ENCODE data around the gene WDR35. TPM values are rescaled to one million over a fixed set of nuclear protein-coding genes. Genes with fewer than 3 reads are reported as not detected.
A peak's percentile ranks its signal among the peaks of the same experiment; 100 is the strongest.

WDR35 gene
- total RNA-seq, 2 experiments from 2014 or later = 4.1 to 4.7 TPM

DNA sequence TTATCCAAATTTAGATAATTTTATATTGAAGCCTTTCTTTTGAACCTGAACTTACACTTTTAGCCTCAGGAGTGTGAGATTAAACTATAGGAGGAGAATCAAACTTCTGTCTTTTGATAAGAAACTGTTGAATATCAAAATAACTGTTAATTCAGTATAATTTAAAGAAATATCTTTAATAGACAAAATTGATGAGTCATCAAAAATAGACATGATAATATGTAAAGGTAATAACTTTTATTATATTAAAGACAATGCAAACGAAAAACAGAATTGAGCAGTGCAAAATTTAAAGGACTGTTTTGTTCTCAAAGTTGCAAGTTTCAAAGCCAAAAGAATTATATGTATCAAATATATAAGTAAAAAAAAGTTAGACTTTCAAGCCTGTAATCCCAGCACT, 2.0 kb upstream of the WDR35 start:
- ATAC-seq (ENCODE audit: low read depth) (no peak), DNase-seq (no peak)
- Mint-ChIP-seq H3K4me1 (peaks cover 18% of the 10 kb centered on the region), H3K27ac (no peak overlapping the region), H3K4me3 (no peak overlapping the region), H3K27me3 (peaks cover 22% of the 10 kb centered on the region), H3K36me3 (peaks cover 1% of the 10 kb centered on the region), H3K9me3 (no peaks in the 10 kb centered on the region)
- POLR2A ChIA-PET = no interaction called here

DNA sequence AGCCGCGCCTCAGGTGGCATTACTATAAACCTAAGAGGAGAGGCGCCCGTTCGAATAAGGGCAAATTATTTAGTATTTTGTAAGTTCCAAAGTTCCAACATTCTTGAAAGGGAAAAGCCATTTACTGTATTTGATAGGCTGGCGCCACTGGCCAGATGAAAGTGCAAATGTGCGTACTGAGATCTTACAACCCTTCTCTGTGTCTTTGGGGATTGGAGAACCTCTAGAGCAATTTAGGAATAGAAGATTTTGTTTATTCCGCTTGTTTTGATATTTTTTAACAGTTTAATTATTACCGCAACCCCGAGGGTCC, 467 bp upstream of the WDR35 start:
- peaks cover 1% of the 10 kb centered on the region for H3K36me3 Mint-ChIP-seq
- ATAC-seq (ENCODE audit: low read depth) = no peak

DNA sequence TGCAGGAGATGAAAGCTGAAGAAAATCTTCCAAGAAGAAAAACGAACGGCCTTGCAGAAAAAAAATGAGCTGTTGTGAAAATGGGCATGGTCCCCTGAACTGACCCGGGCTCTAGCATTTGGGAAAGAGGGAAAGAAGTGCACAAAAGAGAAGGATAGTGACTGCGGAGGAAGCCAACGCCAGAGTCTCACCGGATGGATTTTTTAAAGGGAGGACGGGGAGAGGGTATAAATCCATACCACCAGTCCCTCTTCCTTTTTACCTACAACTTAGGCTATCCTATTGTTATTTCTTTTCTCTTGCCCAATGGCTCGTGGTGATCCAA, 601 bp downstream of the WDR35 start:
- H3K9me3 Mint-ChIP-seq = no peaks in the 10 kb centered on the region
- peaks cover 22% of the 10 kb centered on the region for H3K27me3 Mint-ChIP-seq
- POLR2A ChIA-PET = interaction anchor here (0.8 to 1.3 kb wide), 6 partner anchors 15 to 642 kb away, joined by 3 to 4 read pairs (median 4); partner anchors contain the start of gene LAPTM4A
- peaks cover 18% of the 10 kb centered on the region for H3K4me1 Mint-ChIP-seq
- peak overlapping the region; percentile 66 for H3K27ac Mint-ChIP-seq
- H3K36me3 Mint-ChIP-seq = peaks cover 1% of the 10 kb centered on the region
- no peak for DNase-seq
- no peak for ATAC-seq (ENCODE audit: low read depth)
- H3K4me3 Mint-ChIP-seq = peak overlapping the region; percentile 88

More for the DNA sequence above, 467 bp upstream of the WDR35 start:
- no peaks in the 10 kb centered on the region for H3K9me3 Mint-ChIP-seq
- peak overlapping the region; percentile 88 for H3K4me3 Mint-ChIP-seq
- DNase-seq = no peak
- H3K4me1 Mint-ChIP-seq = peaks cover 18% of the 10 kb centered on the region
- H3K27me3 Mint-ChIP-seq = peaks cover 22% of the 10 kb centered on the region
- POLR2A ChIA-PET = interaction anchor here (1.2 to 1.3 kb wide), 5 partner anchors 18 to 643 kb away, joined by 3 to 4 read pairs (median 4); partner anchors contain the start of gene LAPTM4A
- peak overlapping the region; percentile 67 for H3K27ac Mint-ChIP-seq

DNA sequence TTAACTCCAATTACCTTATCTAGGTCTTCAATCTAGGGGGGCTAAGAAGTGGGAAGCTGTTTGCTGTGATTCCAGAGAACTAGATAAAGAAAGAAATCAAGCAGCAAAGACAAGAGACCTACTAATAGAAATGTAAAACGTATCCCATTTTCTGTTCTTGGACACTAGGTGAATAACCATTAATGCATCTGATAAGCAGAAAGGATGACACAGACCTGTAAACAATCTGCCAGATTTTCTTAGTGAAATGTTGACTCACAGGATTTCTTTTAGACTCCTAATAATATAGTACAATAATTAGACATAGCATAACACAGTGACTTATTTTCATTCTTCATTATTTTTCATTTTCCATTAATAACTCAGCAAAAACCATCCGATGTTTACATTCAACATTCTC, 1.3 kb downstream of the WDR35 start:
- Mint-ChIP-seq H3K4me3 (peak overlapping the region; percentile 88), H3K27me3 (peaks cover 20% of the 10 kb centered on the region), H3K27ac (no peak overlapping the region), H3K9me3 (no peaks in the 10 kb centered on the region), H3K36me3 (peaks cover 1% of the 10 kb centered on the region), H3K4me1 (peaks cover 18% of the 10 kb centered on the region)
- ATAC-seq (ENCODE audit: low read depth) = no peak
- DNase-seq = no peak
- POLR2A ChIA-PET = no interaction called here

DNA sequence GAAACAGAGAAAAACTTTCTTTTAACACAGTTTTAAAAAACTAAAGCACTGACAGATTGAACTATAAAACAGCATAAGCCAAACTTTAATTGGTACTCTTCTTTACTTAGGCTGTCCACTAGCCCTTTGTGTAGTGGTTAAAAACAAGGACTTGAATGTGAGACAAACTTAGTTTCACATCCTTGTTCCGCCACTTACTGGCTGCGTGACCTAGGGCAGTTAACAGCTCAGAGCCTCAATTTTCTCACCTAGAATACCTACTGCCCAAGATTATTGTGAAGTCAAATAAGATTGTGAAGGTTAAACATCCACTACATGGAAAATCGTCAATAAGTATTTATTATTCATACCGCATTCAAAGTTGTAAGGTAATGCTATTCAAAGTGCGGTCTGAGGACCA, 2.0 kb downstream of the WDR35 start:
- no peak for DNase-seq
- H3K27ac Mint-ChIP-seq = no peak overlapping the region
- H3K36me3 Mint-ChIP-seq = peaks cover 1% of the 10 kb centered on the region
- H3K27me3 Mint-ChIP-seq = peaks cover 13% of the 10 kb centered on the region
- H3K9me3 Mint-ChIP-seq = no peaks in the 10 kb centered on the region
- POLR2A ChIA-PET = no interaction called here
- no peak for ATAC-seq (ENCODE audit: low read depth)
- peaks cover 18% of the 10 kb centered on the region for H3K4me1 Mint-ChIP-seq
- no peak overlapping the region for H3K4me3 Mint-ChIP-seq

DNA sequence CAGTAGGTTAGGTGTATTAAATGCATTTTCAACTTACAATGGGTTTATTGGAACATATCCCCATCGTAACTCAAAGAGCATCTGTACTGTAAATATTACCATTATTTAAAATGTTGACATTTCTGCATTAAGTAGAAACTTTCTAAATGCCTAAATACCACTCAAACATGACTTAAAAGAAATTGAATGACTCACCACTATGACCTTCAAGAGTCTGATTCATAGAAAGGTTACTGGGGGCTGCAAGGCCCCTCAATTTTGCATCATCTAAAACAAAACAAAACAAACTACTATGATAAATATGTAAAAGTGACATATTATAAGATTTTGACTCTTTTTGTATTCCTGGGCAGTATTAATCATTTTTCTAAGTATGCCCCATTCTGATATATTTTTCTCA, 7.6 kb downstream of the WDR35 start:
- no peak for DNase-seq
- no peak for ATAC-seq (ENCODE audit: low read depth)
- Mint-ChIP-seq H3K4me1 (peaks cover 1% of the 10 kb centered on the region), H3K4me3 (no peak overlapping the region), H3K36me3 (peaks cover 3% of the 10 kb centered on the region), H3K27ac (no peak overlapping the region), H3K9me3 (no peaks in the 10 kb centered on the region), H3K27me3 (no peaks in the 10 kb centered on the region)
- POLR2A ChIA-PET = no interaction called here

DNA sequence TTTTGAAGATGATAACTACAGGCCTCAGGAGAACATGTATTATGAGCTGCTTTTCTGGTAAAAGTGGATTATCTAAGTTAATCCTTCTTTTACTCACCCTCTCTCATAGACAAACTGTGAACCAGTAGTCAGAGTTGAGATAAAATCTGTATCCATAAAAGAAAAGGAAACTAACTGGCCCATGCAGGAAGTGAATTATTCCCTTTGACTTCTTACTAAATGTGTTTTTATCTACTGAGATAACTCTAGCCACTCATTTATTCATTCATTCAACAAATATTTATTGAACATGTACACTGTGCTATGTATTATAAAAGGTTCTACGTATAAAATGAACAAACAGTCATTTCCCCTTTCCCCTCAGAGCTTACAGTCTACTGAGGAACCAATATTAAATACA, 10.0 kb downstream of the WDR35 start:
- peaks cover 3% of the 10 kb centered on the region for H3K36me3 Mint-ChIP-seq
- no peak overlapping the region for H3K27ac Mint-ChIP-seq
- H3K27me3 Mint-ChIP-seq = no peaks in the 10 kb centered on the region
- no peak for DNase-seq
- no peak overlapping the region for H3K4me3 Mint-ChIP-seq
- POLR2A ChIA-PET = no interaction called here
- H3K4me1 Mint-ChIP-seq = peaks cover 1% of the 10 kb centered on the region
- ATAC-seq (ENCODE audit: low read depth) = no peak
- no peaks in the 10 kb centered on the region for H3K9me3 Mint-ChIP-seq

DNA sequence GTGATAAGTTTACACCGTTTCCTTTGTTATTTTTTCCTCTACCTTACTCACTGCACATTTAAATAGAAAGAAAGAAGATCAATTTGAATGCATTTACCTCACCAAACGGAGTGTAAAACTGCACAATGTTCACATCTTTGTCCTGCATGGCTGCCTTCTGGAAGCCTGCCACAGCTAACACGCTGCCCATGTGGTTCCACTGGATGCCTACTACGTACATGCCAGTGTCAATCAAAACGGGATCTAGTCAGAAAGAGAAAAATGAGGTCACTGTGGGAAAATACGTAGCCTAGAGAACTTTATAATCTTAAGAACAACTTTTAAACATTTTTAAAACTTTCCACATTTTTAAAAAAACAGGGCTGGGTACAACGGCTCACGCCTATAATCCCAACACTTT, 16.4 kb downstream of the WDR35 start:
- ATAC-seq (ENCODE audit: low read depth) (no peak), DNase-seq (no peak)
- H3K36me3 Mint-ChIP-seq = peaks cover 7% of the 10 kb centered on the region
- no peaks in the 10 kb centered on the region for H3K9me3 Mint-ChIP-seq
- POLR2A ChIA-PET = no interaction called here
- peaks cover 12% of the 10 kb centered on the region for H3K4me1 Mint-ChIP-seq
- no peak overlapping the region for H3K4me3 Mint-ChIP-seq
- H3K27me3 Mint-ChIP-seq = no peaks in the 10 kb centered on the region
- H3K27ac Mint-ChIP-seq = no peak overlapping the region

DNA sequence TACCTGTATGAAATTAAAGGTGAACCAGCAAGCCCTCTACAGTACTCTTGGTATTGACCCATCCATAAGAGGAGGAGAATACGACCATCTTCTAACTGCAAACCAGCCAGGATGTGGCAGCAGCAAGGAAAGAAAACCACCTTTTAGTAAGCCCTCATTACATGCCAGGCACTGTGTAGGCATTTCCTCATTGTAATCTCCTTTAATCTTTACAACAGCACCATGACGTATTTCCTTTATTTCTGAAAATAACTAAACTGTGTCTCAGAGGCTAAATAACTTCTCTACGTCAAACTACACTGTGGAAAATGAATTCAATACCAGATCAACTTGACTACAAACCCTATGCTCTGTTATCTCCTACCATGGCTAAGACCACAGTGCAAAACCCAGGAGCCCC, 18.2 kb downstream of the WDR35 start:
- Mint-ChIP-seq H3K4me1 (peaks cover 12% of the 10 kb centered on the region), H3K27me3 (no peaks in the 10 kb centered on the region), H3K4me3 (peak overlapping the region; percentile 35), H3K27ac (peak overlapping the region; percentile 6), H3K36me3 (peaks cover 8% of the 10 kb centered on the region), H3K9me3 (no peaks in the 10 kb centered on the region)
- ATAC-seq (ENCODE audit: low read depth) (peak; percentile 83), DNase-seq (no peak)
- POLR2A ChIA-PET = interaction anchor here (1.4 kb wide), 1 partner anchor 18 kb away, joined by 4 read pairs; the partner anchor contains the start of gene WDR35

DNA sequence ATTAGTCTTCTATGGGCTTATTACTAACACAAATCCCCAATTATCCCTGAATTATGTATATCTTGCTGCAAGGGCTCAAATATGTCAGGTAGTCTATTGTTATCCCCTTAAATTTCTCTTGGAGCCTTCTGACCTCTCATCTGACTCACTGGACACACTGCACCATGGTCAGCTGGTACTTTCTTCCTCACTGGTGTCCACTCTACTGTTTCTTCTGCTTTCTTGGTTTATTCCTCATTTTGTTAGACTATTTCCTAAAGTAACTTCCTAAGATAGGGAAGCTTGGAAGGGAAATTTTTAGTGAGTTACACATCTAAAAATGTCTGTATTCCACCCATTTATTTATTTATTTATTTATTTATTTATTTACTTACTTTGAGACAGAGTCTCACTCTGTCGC, 26.5 kb downstream of the WDR35 start:
- Mint-ChIP-seq H3K4me1 (no peaks in the 10 kb centered on the region), H3K4me3 (no peak overlapping the region), H3K27me3 (no peaks in the 10 kb centered on the region), H3K27ac (no peak overlapping the region), H3K36me3 (peaks cover 4% of the 10 kb centered on the region), H3K9me3 (no peaks in the 10 kb centered on the region)
- no peak for DNase-seq
- no peak for ATAC-seq (ENCODE audit: low read depth)
- POLR2A ChIA-PET = no interaction called here

DNA sequence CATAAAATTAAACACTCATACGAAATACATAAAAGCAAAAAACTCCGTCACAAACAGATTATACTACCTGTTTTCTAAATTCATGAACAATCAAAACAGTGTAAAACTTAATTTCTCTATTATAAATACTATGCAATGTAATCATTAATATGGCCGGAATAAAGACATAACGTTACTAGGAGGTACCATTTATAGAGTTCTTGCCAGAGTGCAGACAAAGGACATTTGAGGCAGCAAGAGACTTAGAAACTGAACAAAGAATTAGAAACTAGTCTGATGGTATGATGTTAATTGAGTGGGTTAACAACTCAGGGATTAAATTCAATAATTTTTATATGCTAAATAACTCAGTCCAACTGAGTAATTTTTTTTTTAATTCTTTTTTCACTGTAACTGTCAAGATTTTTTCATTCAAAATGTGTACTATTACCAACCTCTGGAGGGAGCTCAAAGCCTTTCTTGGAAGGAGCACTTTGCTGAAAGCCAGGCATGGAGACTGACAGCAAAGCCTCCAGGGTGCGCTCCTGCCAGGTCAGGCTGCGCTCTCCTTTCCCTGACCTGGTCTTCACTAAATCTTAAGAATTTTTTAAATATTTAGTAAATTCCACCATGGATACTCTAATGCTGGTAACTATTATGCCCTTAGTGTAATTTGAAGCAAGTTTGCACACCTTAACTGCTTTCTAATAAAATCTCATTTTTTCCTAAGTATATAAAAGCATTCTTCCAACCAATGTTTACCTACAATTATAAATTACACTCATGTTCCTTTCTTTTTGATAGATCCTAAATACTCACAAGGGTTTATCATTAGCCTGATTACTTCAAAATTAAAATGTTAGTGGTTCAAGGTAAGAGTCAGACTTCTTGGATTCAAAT, 34.1 kb downstream of the WDR35 start:
- Mint-ChIP-seq H3K4me3 (no peak overlapping the region), H3K27ac (no peak overlapping the region), H3K36me3 (no peaks in the 10 kb centered on the region), H3K4me1 (no peaks in the 10 kb centered on the region), H3K27me3 (no peaks in the 10 kb centered on the region), H3K9me3 (no peaks in the 10 kb centered on the region)
- DNase-seq = peak; percentile 32
- peak; percentile 86 for ATAC-seq (ENCODE audit: low read depth)
- POLR2A ChIA-PET = no interaction called here

DNA sequence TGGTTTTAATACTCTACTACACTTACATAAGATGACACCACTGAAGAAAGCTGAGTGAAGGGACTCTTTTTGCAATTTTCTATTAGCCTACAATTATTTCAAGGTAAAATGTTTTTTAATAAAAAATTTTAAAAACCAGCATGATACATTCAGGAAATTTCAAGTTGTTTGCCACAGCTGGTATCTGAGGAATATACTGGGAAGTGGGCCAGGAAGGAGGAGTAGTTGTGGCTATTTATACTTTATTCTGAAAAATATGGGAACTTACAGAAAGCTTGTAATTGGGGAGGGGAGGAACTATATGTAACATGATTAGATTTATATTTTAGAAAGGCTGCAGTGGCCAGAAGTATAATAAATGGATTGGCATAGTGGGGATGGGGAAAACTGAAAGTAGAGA, 40.8 kb downstream of the WDR35 start:
- DNase-seq (no peak), ATAC-seq (ENCODE audit: low read depth) (no peak)
- Mint-ChIP-seq H3K27ac (no peak overlapping the region), H3K36me3 (no peaks in the 10 kb centered on the region), H3K4me3 (no peak overlapping the region), H3K27me3 (no peaks in the 10 kb centered on the region), H3K9me3 (no peaks in the 10 kb centered on the region), H3K4me1 (no peaks in the 10 kb centered on the region)
- POLR2A ChIA-PET = no interaction called here

DNA sequence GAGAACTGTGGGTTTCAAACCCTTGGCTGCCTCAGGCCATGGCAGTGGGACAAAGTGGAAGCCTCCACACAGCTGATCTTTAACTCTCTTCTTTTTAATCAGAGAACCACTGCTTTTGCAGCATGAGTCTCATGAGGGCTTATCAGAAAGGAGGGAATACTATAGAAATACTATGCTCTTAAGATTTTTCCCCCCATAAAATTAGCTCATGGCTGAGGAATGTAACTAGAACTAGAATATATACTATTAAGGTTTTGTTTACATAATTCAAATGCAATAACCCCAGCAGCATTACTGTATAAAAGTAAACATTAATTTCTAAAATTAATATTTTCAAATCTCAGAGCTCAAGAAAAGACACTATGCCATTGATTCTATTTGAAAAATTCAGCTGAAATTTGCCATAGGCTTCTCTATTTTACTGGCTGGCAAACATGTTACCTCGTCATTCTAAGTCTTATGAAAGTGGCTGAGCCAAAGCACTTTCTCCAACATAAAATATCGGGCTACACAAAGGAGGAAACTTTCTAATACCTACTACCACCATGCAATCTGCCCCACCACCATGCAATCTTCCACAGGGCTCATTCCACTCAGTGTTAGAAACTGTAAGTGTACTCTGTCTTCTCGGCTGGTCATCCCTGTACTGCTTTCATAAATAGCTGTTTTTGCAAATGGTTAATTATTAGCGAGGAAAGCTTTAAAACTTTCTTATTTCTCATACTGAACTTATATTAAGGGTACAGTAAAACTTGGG, 42.5 kb downstream of the WDR35 start:
- Mint-ChIP-seq H3K9me3 (no peaks in the 10 kb centered on the region), H3K4me1 (no peaks in the 10 kb centered on the region), H3K27me3 (no peaks in the 10 kb centered on the region), H3K27ac (no peak overlapping the region), H3K4me3 (no peak overlapping the region), H3K36me3 (no peaks in the 10 kb centered on the region)
- no peak for DNase-seq
- POLR2A ChIA-PET = no interaction called here
- ATAC-seq (ENCODE audit: low read depth) = no peak
